ENCODE results near the gene HDDC2.

DNA sequence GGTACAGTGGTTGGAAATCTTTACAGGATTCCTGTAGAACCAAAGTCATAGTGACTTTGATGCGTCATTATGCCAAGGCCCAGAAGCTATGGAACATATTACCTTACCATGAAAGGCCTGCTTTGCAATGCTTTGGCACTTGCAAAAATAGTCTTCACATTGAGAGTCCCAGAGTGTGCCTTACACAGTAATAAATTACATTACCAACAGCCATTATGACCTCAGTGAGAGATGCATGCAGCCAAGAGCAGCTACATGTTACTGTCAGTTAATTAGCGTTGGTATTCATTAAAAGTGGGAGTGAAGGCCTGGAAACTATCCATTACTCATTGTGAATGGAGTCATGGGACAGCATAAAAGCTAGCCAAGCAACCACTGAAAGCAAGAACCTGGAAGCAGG is 39.2 kb upstream of the HDDC2 start:
- TF ChIP-seq POLR2A (IDR thresholded peaks at IDR 0.05) (no peak), CTCF (IDR thresholded peaks at IDR 0.05) (no peak)
